GM19043 (cell line): ENCODE data around the gene TEX44.
"Not testable (repeated sequence)": the region's sequence is repeated elsewhere in the genome, so short reads cannot be mapped to it uniquely, and the experiment has no call there.

Source experiments
- ATAC-seq: cut with Tn5 transposase; IDR thresholded peaks from one replicate; pipeline ENCODE4 v1.9.1; 2021; ENCODE audit warnings: low read depth; ENCODE audit not compliant: unreplicated experiment

Gene TEX44

GRCh38 chr2:231592636-231593145 lies at the start of gene TEX44:
Gene TEX44 (plus strand): TSS chr2:231592864. CDS start chr2:231592952, 88 bp downstream.
- ATAC-seq: no peak

GRCh38 chr2:231545105-231545902 lies 47.4 kb upstream of the TEX44 start:
- ATAC-seq: peak; percentile 98

GRCh38 chr2:231546014-231546715 lies 46.5 kb upstream of the TEX44 start:
- no peak for ATAC-seq

GRCh38 chr2:231547315-231548110 lies 45.2 kb upstream of the TEX44 start:
- no peak for ATAC-seq

GRCh38 chr2:231548752-231549151 lies 43.9 kb upstream of the TEX44 start:
- ATAC-seq: no peak

GRCh38 chr2:231549446-231550239 lies 43.0 kb upstream of the TEX44 start:
- ATAC-seq: no peak

GRCh38 chr2:231552752-231553151 lies 39.9 kb upstream of the TEX44 start:
- no peak for ATAC-seq

- ATAC-seq: no peak
Measured at GRCh38 chr2:231554327-231554726, 38.3 kb upstream of the TEX44 start.

- no peak for ATAC-seq
Measured at GRCh38 chr2:231554748-231555545, 37.7 kb upstream of the TEX44 start.

- not testable (repeated sequence) for ATAC-seq
Measured at GRCh38 chr2:231556496-231556895, 36.2 kb upstream of the TEX44 start.

GRCh38 chr2:231556981-231557380 lies 35.7 kb upstream of the TEX44 start:
- no peak for ATAC-seq

- peak; percentile 81 for ATAC-seq
Measured at GRCh38 chr2:231557571-231558217, 35.0 kb upstream of the TEX44 start.

- ATAC-seq: no peak
Measured at GRCh38 chr2:231563378-231563961, 29.2 kb upstream of the TEX44 start.

GRCh38 chr2:231565887-231566594 lies 26.6 kb upstream of the TEX44 start:
- no peak for ATAC-seq

- no peak for ATAC-seq
Measured at GRCh38 chr2:231567159-231567558, 25.5 kb upstream of the TEX44 start.

- no peak for ATAC-seq
Measured at GRCh38 chr2:231568098-231568784, 24.4 kb upstream of the TEX44 start.

GRCh38 chr2:231568785-231569435 lies 23.8 kb upstream of the TEX44 start:
- ATAC-seq: no peak
